Breast epithelium (tissue), 4 donors: ENCODE data around the gene RERG. TPM values are rescaled to one million over a fixed set of nuclear protein-coding genes. Genes with fewer than 3 reads are reported as not detected.

Source experiments
- DNase-seq, 2 donors: peaks; one replicate each; pipeline ENCODE4 v3.0.0-alpha.2; 2019; ENCODE audit warnings: low spot score in 2 of 2
- H3K27ac ChIP-seq, 2 donors: fragments of 200-600 bp; sonication (generic) in 1 of 2; one replicate each; pipeline ENCODE4 v1.5.1; 2016 to 2019; ENCODE audit warnings: mild to moderate bottlenecking in 1 of 2
- H3K27me3 ChIP-seq, 2 donors: fragments of 200-600 bp; sonication (generic) in 1 of 2; one replicate each; pipeline versions ENCODE4 v1.5.1 to v1.6.0; 2017 to 2019; ENCODE audit warnings: control low read depth in 1 of 2, mild to moderate bottlenecking in 1 of 2
- H3K36me3 ChIP-seq: fragments of 200-600 bp; one replicate; pipeline ENCODE4 v1.5.1; 2019
- H3K4me1 ChIP-seq, 2 donors: fragments of 200-600 bp; sonication (generic); one replicate each; pipeline ENCODE4 v1.5.1; 2016 to 2019; ENCODE audit warnings: control low read depth in 1 of 2
- H3K4me3 ChIP-seq, 3 donors: fragments of 200-600 bp; sonication (generic); 1 replicate in 2 of 3; 2 replicates in 1 of 3; pipeline ENCODE4 v1.5.1; 2016 to 2019; ENCODE audit warnings: mild to moderate bottlenecking in 3 of 3, moderate library complexity in 2 of 3
- H3K9me3 ChIP-seq, 2 donors: fragments of 200-600 bp; sonication (generic) in 1 of 2; one replicate each; pipeline ENCODE4 v1.5.1; 2016 to 2019; ENCODE audit warnings: control low read depth in 1 of 2
- POLR2A ChIP-seq: fragments of 450-650 bp; IDR thresholded peaks from one replicate; pipeline ENCODE4 v1.6.1; 2016; ENCODE audit warnings: antibody characterized with exemption, mild to moderate bottlenecking, moderate library complexity
- POLR2AphosphoS5 ChIP-seq, 3 donors: sonication (generic); formaldehyde crosslinking; IDR thresholded peaks; one replicate each; pipeline ENCODE4 v1.6.1; 2017; ENCODE audit warnings: antibody characterized with exemption in 3 of 3
- intact Hi-C: fragments of 100-400 bp; cut with DNase I; formaldehyde crosslinking; loops from one replicate; pipeline ENCODE4 v1.15.1; 2023; ENCODE audit warnings: low total_unique reads
- total RNA-seq, 3 donors: library from RNA; depleted of rRNA; stranded (reverse); fragments of >200 nt; gene quantifications; one replicate each; pipeline ENCODE4 v1.1.0, GENCODE V29; 2016
- TF ChIP-seq, protein P1 (sequence below), 3 donors: fragments of 450-650 bp; IDR thresholded peaks; one replicate each; pipeline ENCODE4 v1.5.1; 2016 to 2017; ENCODE audit warnings: antibody characterized with exemption in 3 of 3, mild to moderate bottlenecking in 3 of 3, moderate library complexity in 3 of 3

The RERG gene
- total RNA-seq, 3 donors from 2014 or later: 16.3 to 126 (median 60.0) TPM

- no peak overlapping the region for H3K4me3 ChIP-seq
- no peak for DNase-seq
- H3K27me3 ChIP-seq: no peaks in the 10 kb centered on the region
- H3K27ac ChIP-seq: no peak overlapping the region
- TF ChIP-seq POLR2AphosphoS5 (IDR thresholded peaks at IDR 0.05) (no peak), POLR2A (no peak)
- TF ChIP-seq, protein P1, sequence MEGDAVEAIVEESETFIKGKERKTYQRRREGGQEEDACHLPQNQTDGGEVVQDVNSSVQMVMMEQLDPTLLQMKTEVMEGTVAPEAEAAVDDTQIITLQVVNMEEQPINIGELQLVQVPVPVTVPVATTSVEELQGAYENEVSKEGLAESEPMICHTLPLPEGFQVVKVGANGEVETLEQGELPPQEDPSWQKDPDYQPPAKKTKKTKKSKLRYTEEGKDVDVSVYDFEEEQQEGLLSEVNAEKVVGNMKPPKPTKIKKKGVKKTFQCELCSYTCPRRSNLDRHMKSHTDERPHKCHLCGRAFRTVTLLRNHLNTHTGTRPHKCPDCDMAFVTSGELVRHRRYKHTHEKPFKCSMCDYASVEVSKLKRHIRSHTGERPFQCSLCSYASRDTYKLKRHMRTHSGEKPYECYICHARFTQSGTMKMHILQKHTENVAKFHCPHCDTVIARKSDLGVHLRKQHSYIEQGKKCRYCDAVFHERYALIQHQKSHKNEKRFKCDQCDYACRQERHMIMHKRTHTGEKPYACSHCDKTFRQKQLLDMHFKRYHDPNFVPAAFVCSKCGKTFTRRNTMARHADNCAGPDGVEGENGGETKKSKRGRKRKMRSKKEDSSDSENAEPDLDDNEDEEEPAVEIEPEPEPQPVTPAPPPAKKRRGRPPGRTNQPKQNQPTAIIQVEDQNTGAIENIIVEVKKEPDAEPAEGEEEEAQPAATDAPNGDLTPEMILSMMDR (IDR thresholded peaks at IDR 0.05): no peak
- no peaks in the 10 kb centered on the region for H3K9me3 ChIP-seq
- intact Hi-C loops: no loop called here
- no peaks in the 10 kb centered on the region for H3K36me3 ChIP-seq
- H3K4me1 ChIP-seq: no peaks in the 10 kb centered on the region
Measured at GRCh38 chr12:15130541-15130940, 90.7 kb downstream of the RERG start.

DNA sequence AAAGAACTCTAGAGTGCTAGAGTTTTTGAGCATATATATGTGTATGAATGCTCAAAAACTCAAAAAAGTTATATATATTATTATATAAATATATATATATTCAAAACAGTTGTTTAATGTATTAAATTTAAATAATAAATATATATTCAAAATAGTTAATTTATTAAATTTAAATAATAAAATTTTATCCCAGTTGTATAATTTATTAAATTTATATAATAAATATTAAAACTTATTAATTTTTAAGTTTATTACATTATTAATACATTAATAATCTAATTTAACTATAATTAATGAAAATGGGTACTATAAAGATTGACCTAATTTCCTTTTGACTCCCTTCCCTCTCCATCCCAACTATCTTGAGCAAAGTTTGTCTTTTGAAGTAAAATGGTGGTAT lies 97.8 kb downstream of the RERG start:
- Histone ChIP-seq H3K4me3 (no peak overlapping the region), H3K4me1 (no peaks in the 10 kb centered on the region), H3K9me3 (no peaks in the 10 kb centered on the region), H3K36me3 (no peaks in the 10 kb centered on the region), H3K27ac (no peak overlapping the region), H3K27me3 (no peaks in the 10 kb centered on the region)
- DNase-seq: no peak
- intact Hi-C loops: no loop called here
- no peak for TF ChIP-seq POLR2AphosphoS5 (IDR thresholded peaks at IDR 0.05)
- TF ChIP-seq, protein P1 (IDR thresholded peaks at IDR 0.05): no peak
- no peak for TF ChIP-seq POLR2A

DNA sequence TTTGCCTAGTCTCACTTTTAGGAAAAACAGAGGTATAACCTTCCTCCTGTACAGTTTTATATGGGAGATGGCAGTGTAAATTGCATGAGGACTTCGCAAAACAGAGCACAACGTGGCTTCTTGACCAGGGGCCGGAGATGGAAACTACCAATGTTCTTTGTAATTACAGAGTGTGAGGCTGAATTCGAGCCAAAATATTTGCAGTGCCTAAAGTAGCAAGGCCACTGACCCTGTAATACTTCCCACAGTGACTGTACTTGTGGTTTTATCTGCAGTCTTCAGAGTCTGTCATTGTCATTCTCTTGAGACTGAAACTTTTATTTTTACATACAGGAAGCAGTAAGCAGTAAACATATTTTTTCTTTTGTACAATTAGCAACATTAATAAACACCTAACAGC lies 98.9 kb downstream of the RERG start:
- TF ChIP-seq, protein P1 (IDR thresholded peaks at IDR 0.05): no peak
- TF ChIP-seq POLR2AphosphoS5 (IDR thresholded peaks at IDR 0.05) (no peak), POLR2A (no peak)
- H3K4me1 ChIP-seq: no peaks in the 10 kb centered on the region
- no peak for DNase-seq
- intact Hi-C loops: no loop called here
- no peaks in the 10 kb centered on the region for H3K36me3 ChIP-seq
- no peak overlapping the region for H3K27ac ChIP-seq
- no peak overlapping the region for H3K4me3 ChIP-seq
- H3K27me3 ChIP-seq: no peaks in the 10 kb centered on the region
- H3K9me3 ChIP-seq: no peaks in the 10 kb centered on the region

- H3K4me3 ChIP-seq: no peak overlapping the region
- TF ChIP-seq POLR2A: no peak
- TF ChIP-seq POLR2AphosphoS5 (IDR thresholded peaks at IDR 0.05): no peak
- TF ChIP-seq, protein P1 (IDR thresholded peaks at IDR 0.05): no peak
- H3K36me3 ChIP-seq: no peaks in the 10 kb centered on the region
- no peaks in the 10 kb centered on the region for H3K27me3 ChIP-seq
- H3K4me1 ChIP-seq: no peaks in the 10 kb centered on the region
- DNase-seq: no peak
- no peaks in the 10 kb centered on the region for H3K9me3 ChIP-seq
- no peak overlapping the region for H3K27ac ChIP-seq
- intact Hi-C loops: no loop called here
Measured at GRCh38 chr12:15118955-15119354, 102.3 kb downstream of the RERG start.

GRCh38 chr12:15116983-15117382 lies 104.2 kb downstream of the RERG start:
- intact Hi-C loops: no loop called here
- no peaks in the 10 kb centered on the region for H3K36me3 ChIP-seq
- no peak for DNase-seq
- no peak overlapping the region for H3K27ac ChIP-seq
- no peaks in the 10 kb centered on the region for H3K4me1 ChIP-seq
- H3K27me3 ChIP-seq: no peaks in the 10 kb centered on the region
- H3K9me3 ChIP-seq: no peaks in the 10 kb centered on the region
- TF ChIP-seq, protein P1 (IDR thresholded peaks at IDR 0.05): no peak
- TF ChIP-seq POLR2A: no peak
- no peak for TF ChIP-seq POLR2AphosphoS5 (IDR thresholded peaks at IDR 0.05)
- H3K4me3 ChIP-seq: no peak overlapping the region
